22Rv1 (cell line): ENCODE measurements around the gene PNRC1.
"Not testable (repeated sequence)": the region's sequence is repeated elsewhere in the genome, so short reads cannot be mapped to it uniquely, and the experiment has no call there.

Experiments used
- H3K27ac ChIP-seq: fragments of 450-650 bp; 2 replicates; pipeline ENCODE4 v1.5.1; 2017
- CTCF ChIP-seq: fragments of 450-650 bp; IDR thresholded peaks from 2 replicates; pipeline ENCODE4 v1.5.1; 2017; ENCODE audit warnings: mild to moderate bottlenecking
- ZFX ChIP-seq: fragments of 450-650 bp; IDR thresholded peaks from 2 replicates; pipeline ENCODE4 v1.6.1; 2017; ENCODE audit warnings: antibody characterized with exemption, borderline replicate concordance

The PNRC1 gene

GRCh38 chr6:89080281-89081128 is at the start of gene PNRC1:
TSS of gene PNRC1 (plus strand) at chr6:89080751. CDS start at chr6:89080895, 144 bp downstream.
- TF ChIP-seq CTCF: no peak
- no peak for TF ChIP-seq ZFX
- H3K27ac ChIP-seq: peak within 1 kb of the TSS; percentile 98

- TF ChIP-seq ZFX (no peak), CTCF (no peak)
- H3K27ac ChIP-seq: no peak overlapping the region
These were observed 48.0 kb upstream of the PNRC1 start for GRCh38 chr6:89032599-89032998.

GRCh38 chr6:89033461-89033860 is 47.1 kb upstream of the PNRC1 start:
- TF ChIP-seq ZFX: no peak
- no peak for TF ChIP-seq CTCF
- H3K27ac ChIP-seq: no peak overlapping the region

GRCh38 chr6:89034116-89034515 is 46.4 kb upstream of the PNRC1 start:
- H3K27ac ChIP-seq: not testable (repeated sequence)

GRCh38 chr6:89034586-89035251 is 45.8 kb upstream of the PNRC1 start:
- no peak overlapping the region for H3K27ac ChIP-seq
- no peak for TF ChIP-seq ZFX
- TF ChIP-seq CTCF: no peak

- TF ChIP-seq CTCF (no peak), ZFX (no peak)
These were observed 45.1 kb upstream of the PNRC1 start for GRCh38 chr6:89035252-89036101.

GRCh38 chr6:89037141-89037900 is 43.2 kb upstream of the PNRC1 start:
- TF ChIP-seq CTCF (no peak), ZFX (no peak)
- no peak overlapping the region for H3K27ac ChIP-seq

More at GRCh38 chr6:89035252-89036101, 45.1 kb upstream of the PNRC1 start:
- H3K27ac ChIP-seq: no peak overlapping the region

GRCh38 chr6:89037901-89038293 is 42.7 kb upstream of the PNRC1 start:
- not testable (repeated sequence) for H3K27ac ChIP-seq
